GM12878 (cell line): Measurements from ENCODE around the gene SHQ1. TPM values are rescaled to one million over a fixed set of nuclear protein-coding genes. Genes with fewer than 3 reads are reported as not detected.

Experiments
- ATAC-seq: fragments of 200-7000 bp; cut with Tn5 transposase; 3 replicates; pipeline ENCODE4 v1.9.1; 2020; ENCODE audit warnings: mild to moderate bottlenecking, moderate library complexity
- BruUV-seq: library from RNA; stranded (reverse); fragments of 400-500 nt; replicated peaks from 2 replicates; lab custom pipeline; 2021; lab: Mats Ljungman, UMichigan
- CTCF ChIA-PET: fragments of 300-600 bp; sonication (Branson Sonifier 250); formaldehyde crosslinking; extraction: SDS; loops from one replicate; lab custom pipeline; 2021; ENCODE audit warnings: inconsistent platforms; lab: Yijun Ruan, JAX
- POLR2A ChIA-PET: fragments of 350-600 bp; formaldehyde crosslinking; extraction: SDS; loops from one replicate; lab custom pipeline; 2021; ENCODE audit warnings: inconsistent platforms; lab: Charles Lee
- RAD21 ChIA-PET: fragments of 300-600 bp; sonication (Branson Sonifier 250); formaldehyde crosslinking; loops from one replicate; lab custom pipeline; 2023; ENCODE audit warnings: antibody characterized with exemption; ENCODE audit not compliant: unreplicated experiment; lab: Charles Lee
- SMC1A ChIA-PET: fragments of 300-600 bp; sonication (Branson Sonifier 250); formaldehyde crosslinking; loops from one replicate; lab custom pipeline; 2023; ENCODE audit not compliant: unreplicated experiment, uncharacterized antibody; lab: Charles Lee
- DNase-seq: peaks from one replicate; pipeline ENCODE4 v3.0.0-alpha.2; 2011; ENCODE audit warnings: low read depth, low spot score
- FAIRE-seq: peaks from 3 replicates; lab custom pipeline; 2011; peaks lifted over from hg19 to GRCh38; lab: Jason Lieb, UNC
- H2AFZ ChIP-seq: 2 replicates; pipeline ENCODE4 v1.6.0; 2011; ENCODE audit warnings: low read depth, low read length, control low read depth; ENCODE audit not compliant: control insufficient read depth
- H3K27ac ChIP-seq: 2 replicates; pipeline ENCODE4 v1.5.1; 2011; ENCODE audit warnings: control low read depth; ENCODE audit not compliant: control insufficient read depth, insufficient read depth
- H3K27me3 ChIP-seq, 2 experiments: replicated peaks in 1 of 2; 2 replicates each; pipeline versions ENCODE4 v1.6.0 to v1.6.1; 2011; ENCODE audit warnings: low read length in 1 of 2; ENCODE audit not compliant: control insufficient read depth in 2 of 2, insufficient read depth in 2 of 2
- H3K36me3 ChIP-seq, 2 experiments: 2 replicates each; pipeline ENCODE4 v1.5.1; 2011; ENCODE audit warnings: low read length in 1 of 2; ENCODE audit not compliant: control insufficient read depth in 2 of 2, insufficient read depth in 2 of 2
- H3K4me1 ChIP-seq: 2 replicates; pipeline ENCODE4 v1.6.1; 2011; ENCODE audit warnings: mild to moderate bottlenecking, low read length, moderate library complexity, mixed read lengths; ENCODE audit not compliant: control insufficient read depth, insufficient read depth
- H3K4me2 ChIP-seq: 2 replicates; pipeline ENCODE4 v1.6.0; 2011; ENCODE audit warnings: control low read depth; ENCODE audit not compliant: control insufficient read depth, insufficient read depth
- H3K4me3 ChIP-seq: fragments of 200-600 bp; sonication (generic); 2 replicates; pipeline ENCODE4 v1.5.1; 2016
- H3K79me2 ChIP-seq: 2 replicates; pipeline ENCODE4 v1.6.0; 2011; ENCODE audit warnings: low read length; ENCODE audit not compliant: control insufficient read depth, insufficient read depth
- H3K9ac ChIP-seq: 2 replicates; pipeline ENCODE4 v1.8.0; 2011; ENCODE audit warnings: low read length, control low read depth, mixed read lengths; ENCODE audit not compliant: control insufficient read depth, insufficient read depth
- H3K9me3 ChIP-seq: replicated peaks from 3 replicates; pipeline ENCODE4 v1.5.1; 2011; ENCODE audit warnings: mild to moderate bottlenecking, low read length; ENCODE audit not compliant: control insufficient read depth, insufficient read depth
- H4K20me1 ChIP-seq: 2 replicates; pipeline ENCODE4 v1.6.0; 2011; ENCODE audit not compliant: control insufficient read depth, insufficient read depth
- CBX5 ChIP-seq: sonication (generic); IDR thresholded peaks from 2 replicates; pipeline ENCODE4 v1.6.1; 2016; ENCODE audit warnings: low read depth, moderate library complexity, mild to moderate bottlenecking, inconsistent platforms
- ESRRA ChIP-seq: IDR thresholded peaks from 2 replicates; pipeline ENCODE4 v1.6.1; 2012; ENCODE audit warnings: mild to moderate bottlenecking, low read length, improper control_type of control experiment
- ETV6 ChIP-seq, 2 experiments: fragments of 450-650 bp in 1 of 2; IDR thresholded peaks in 1 of 2; conservative IDR thresholded peaks in 1 of 2; 2 replicates each; pipeline ENCODE4 v1.6.1; 2014; ENCODE audit warnings: antibody characterized with exemption in 1 of 2, borderline replicate concordance in 1 of 2, low read depth in 1 of 2, mild to moderate bottlenecking in 1 of 2, moderate library complexity in 1 of 2
- FOXM1 ChIP-seq: IDR thresholded peaks from 2 replicates; pipeline ENCODE4 v1.6.1; 2012; ENCODE audit warnings: low read depth, mild to moderate bottlenecking, inconsistent platforms, low read length, moderate library complexity
- IRF3 ChIP-seq: fragments of 450-650 bp; IDR thresholded peaks from 2 replicates; pipeline ENCODE4 v1.6.1; 2014; ENCODE audit warnings: mild to moderate bottlenecking
- KDM1A ChIP-seq: fragments of 200-600 bp; sonication (generic); IDR thresholded peaks from 2 replicates; pipeline ENCODE4 v1.6.1; 2016; ENCODE audit warnings: borderline replicate concordance
- MEF2B ChIP-seq: fragments of 450-650 bp; IDR thresholded peaks from 2 replicates; pipeline ENCODE4 v1.6.1; 2018; ENCODE audit warnings: mild to moderate bottlenecking, moderate library complexity; ENCODE audit not compliant: partially characterized antibody, poor library complexity, severe bottlenecking
- MYC ChIP-seq: IDR thresholded peaks from 2 replicates; pipeline ENCODE4 v1.6.1; 2011; ENCODE audit warnings: mild to moderate bottlenecking, low read length, moderate library complexity, inconsistent platforms; ENCODE audit not compliant: insufficient read depth, insufficient replicate concordance, insufficient read length, severe bottlenecking
- TARDBP ChIP-seq: IDR thresholded peaks from 2 replicates; pipeline ENCODE4 v1.6.1; 2016; ENCODE audit warnings: borderline replicate concordance
- ZNF687 ChIP-seq: fragments of 450-650 bp; IDR thresholded peaks from 2 replicates; pipeline ENCODE4 v1.6.1; 2017; ENCODE audit warnings: mild to moderate bottlenecking, moderate library complexity
- in situ Hi-C: fragments of 300-500 bp; cut with MboI; formaldehyde crosslinking; loops from 9 replicates; pipeline ENCODE4 v1.14.3; 2018; ENCODE audit warnings: mixed read lengths
- intact Hi-C: fragments of 100-400 bp; cut with micrococcal nuclease; formaldehyde crosslinking; loops from one replicate; pipeline ENCODE4 v1.14.2; 2022; ENCODE audit not compliant: unreplicated experiment
- polyA plus RNA-seq, 11 experiments: library from polyadenylated mRNA; depleted of rRNA in 4 of 11; unstranded in 6 of 11; stranded (reverse) in 5 of 11; fragments of >200 nt; fragmentation: Nextera tagmentation in 4 of 11; fragmentation: Illumina TruSeq in 1 of 11; extraction: Ambion mirVana in 4 of 11; extraction: Trizol in 1 of 11; gene quantifications; 1 replicate in 1 of 11; 2 replicates in 10 of 11; pipeline versions ENCODE4 v1.2.1 to v1.2.3, GENCODE V29; 2011 to 2016; ENCODE audit warnings: inconsistent platforms in 2 of 11, missing spikeins in 2 of 11, low read depth in 1 of 11
- total RNA-seq, 4 experiments: library from RNA; depleted of rRNA in 3 of 4; stranded (reverse); fragments of >200 nt in 3 of 4; fragmentation: Illumina TruSeq in 1 of 4; extraction: Trizol in 1 of 4; gene quantifications; 2 replicates each; pipeline versions ENCODE4 v1.2.1 to v1.2.3, GENCODE V29; 2013 to 2021
- TF ChIP-seq, protein P1 (sequence below): fragments of 450-650 bp; IDR thresholded peaks from 2 replicates; pipeline ENCODE4 v1.6.1; 2016; ENCODE audit warnings: mild to moderate bottlenecking

SHQ1 gene
- total and polyA plus RNA-seq, 10 of the 15 experiments (the other 5 are each of a cell fraction or from before 2014, with no cell fraction given) = 12.6 to 51.7 (median 24.5) TPM

DNA sequence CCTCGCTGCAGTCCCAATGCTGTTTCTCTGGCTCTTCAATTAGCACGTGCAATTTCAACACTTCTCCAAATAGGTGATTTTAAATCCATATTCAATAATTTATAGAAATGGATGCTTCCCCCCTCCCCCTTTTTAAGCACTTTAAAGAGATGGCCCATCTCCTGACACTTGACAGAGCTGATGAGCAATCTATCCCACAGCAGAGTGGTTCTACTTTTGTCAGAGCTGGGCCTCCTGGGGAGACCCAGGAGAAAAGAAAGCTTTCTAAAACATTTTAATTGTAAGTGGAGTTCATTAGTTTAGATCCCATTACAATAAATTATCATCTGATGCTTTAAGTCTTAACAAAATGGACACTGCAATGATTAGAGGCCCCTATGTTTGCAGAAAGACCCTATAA, 127.7 kb downstream of the SHQ1 start (continued):
- TF ChIP-seq, protein P1, sequence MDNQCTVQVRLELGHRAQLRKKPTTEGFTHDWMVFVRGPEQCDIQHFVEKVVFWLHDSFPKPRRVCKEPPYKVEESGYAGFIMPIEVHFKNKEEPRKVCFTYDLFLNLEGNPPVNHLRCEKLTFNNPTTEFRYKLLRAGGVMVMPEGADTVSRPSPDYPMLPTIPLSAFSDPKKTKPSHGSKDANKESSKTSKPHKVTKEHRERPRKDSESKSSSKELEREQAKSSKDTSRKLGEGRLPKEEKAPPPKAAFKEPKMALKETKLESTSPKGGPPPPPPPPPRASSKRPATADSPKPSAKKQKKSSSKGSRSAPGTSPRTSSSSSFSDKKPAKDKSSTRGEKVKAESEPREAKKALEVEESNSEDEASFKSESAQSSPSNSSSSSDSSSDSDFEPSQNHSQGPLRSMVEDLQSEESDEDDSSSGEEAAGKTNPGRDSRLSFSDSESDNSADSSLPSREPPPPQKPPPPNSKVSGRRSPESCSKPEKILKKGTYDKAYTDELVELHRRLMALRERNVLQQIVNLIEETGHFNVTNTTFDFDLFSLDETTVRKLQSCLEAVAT = no peak
- TF ChIP-seq ESRRA (no peak), CBX5 (no peak), MEF2B (no peak), ZNF687 (no peak), FOXM1 (no peak)

- intact Hi-C loops = no loop called here
- BruUV-seq = no TSS peak
- H3K9ac ChIP-seq = no peak overlapping the region
- SMC1A ChIA-PET = no interaction called here
- POLR2A ChIA-PET = no interaction called here
- peaks cover 8% of the 10 kb centered on the region; the same call in 1 of the 2 replicates for H3K4me1 ChIP-seq
- H3K36me3 ChIP-seq = no peaks in the 10 kb centered on the region
- no peaks in the 10 kb centered on the region for H3K27me3 ChIP-seq
- in situ Hi-C loops = no loop called here
- no peak overlapping the region for H3K27ac ChIP-seq
- CTCF ChIA-PET = interaction anchor here (0.6 kb wide), 1 partner anchor 253 kb away, joined by 3 read pairs; no protein-coding TSS in a partner anchor
- no peak for TF ChIP-seq KDM1A
- TF ChIP-seq ETV6 (conservative IDR thresholded peaks at IDR 0.05 in 1 of 2, IDR thresholded peaks at IDR 0.05 in 1 of 2; ENCODE audit: borderline replicate concordance in 1 of 2, low read depth in 1 of 2) = 0 out of 4 replicates have a peak, but pooled peaks of 1 of the 2 experiments have one; percentile 5
- no peak for TF ChIP-seq IRF3
- TF ChIP-seq TARDBP = no peak
- TF ChIP-seq MYC = no peak
- H2AFZ ChIP-seq = no peak overlapping the region
- H3K79me2 ChIP-seq = no peaks in the 10 kb centered on the region
- H3K4me3 ChIP-seq = no peak overlapping the region
- FAIRE-seq (no peak), DNase-seq (no peak), ATAC-seq (no peak)
- H3K9me3 ChIP-seq = no peaks in the 10 kb centered on the region; the same call in 2 of the 3 replicates
- H3K4me2 ChIP-seq = no peak overlapping the region
- RAD21 ChIA-PET = no interaction called here
- no peaks in the 10 kb centered on the region for H4K20me1 ChIP-seq
Observed at GRCh38 chr3:72719137-72719536, 129.1 kb downstream of the SHQ1 start.
